WTC11 (cell line): Measurements from ENCODE around the gene EEF1AKMT3. TPM values are rescaled to one million over a fixed set of nuclear protein-coding genes. Genes with fewer than 3 reads are reported as not detected.

Source experiments
- ATAC-seq: fragments of 200-7000 bp; cut with Tn5 transposase; 2 replicates; pipeline ENCODE4 v1.10.0; 2021; ENCODE audit warnings: mild to moderate bottlenecking, moderate library complexity
- CTCF ChIA-PET: fragments of 300-600 bp; sonication (Branson Sonifier 250); formaldehyde crosslinking; loops from one replicate; lab custom pipeline; 2021; ENCODE audit warnings: antibody characterized with exemption; lab: Charles Lee
- POLR2A ChIA-PET: fragments of 350-600 bp; sonication (Branson Sonifier 250); formaldehyde crosslinking; loops from one replicate; lab custom pipeline; 2021; ENCODE audit warnings: antibody characterized with exemption; lab: Charles Lee
- DNase-seq: peaks from one replicate; pipeline ENCODE4 v3.0.0; 2021; ENCODE audit warnings: low spot score
- H3K27ac Mint-ChIP-seq: 2 replicates; pipeline ENCODE4 v1.8.0; 2021; ENCODE audit warnings: mixed read lengths
- H3K27me3 Mint-ChIP-seq: 2 replicates; pipeline ENCODE4 v1.8.0; 2021; ENCODE audit warnings: low read depth, mild to moderate bottlenecking, moderate library complexity, mixed read lengths
- H3K36me3 Mint-ChIP-seq: 2 replicates; pipeline ENCODE4 v1.8.0; 2021; ENCODE audit warnings: mixed read lengths
- H3K4me1 Mint-ChIP-seq: 2 replicates; pipeline ENCODE4 v1.8.0; 2022; ENCODE audit warnings: mixed read lengths
- H3K4me3 Mint-ChIP-seq: 2 replicates; pipeline ENCODE4 v1.8.0; 2021; ENCODE audit warnings: mild to moderate bottlenecking, moderate library complexity, mixed read lengths
- H3K9me3 Mint-ChIP-seq: 2 replicates; pipeline ENCODE4 v1.8.0; 2021; ENCODE audit warnings: mixed read lengths
- ATF3 ChIP-seq: sonication (generic); formaldehyde crosslinking; conservative IDR thresholded peaks from 2 replicates; pipeline ENCODE4 v1.8.1; 2022; ENCODE audit warnings: mild to moderate bottlenecking, missing genetic modification reagents
- CREB1 ChIP-seq: sonication (generic); formaldehyde crosslinking; IDR thresholded peaks from 2 replicates; pipeline ENCODE4 v1.8.0; 2023; ENCODE audit warnings: mild to moderate bottlenecking, missing genetic modification reagents
- CTCF ChIP-seq: fragments of 200-600 bp; IDR thresholded peaks from 2 replicates; pipeline ENCODE4 v1.8.0; 2022; ENCODE audit warnings: antibody characterized with exemption
- FOXP4 ChIP-seq: sonication (generic); formaldehyde crosslinking; IDR thresholded peaks from 2 replicates; pipeline ENCODE4 v1.8.0; 2022; ENCODE audit warnings: mild to moderate bottlenecking, missing genetic modification reagents
- GABPB1 ChIP-seq: sonication (generic); formaldehyde crosslinking; IDR thresholded peaks from 2 replicates; pipeline ENCODE4 v1.8.1; 2023; ENCODE audit warnings: mild to moderate bottlenecking, missing genetic modification reagents
- GRHL2 ChIP-seq: fragments of 250-450 bp; sonication (Bioruptor Pico); IDR thresholded peaks from 2 replicates; pipeline ENCODE4 v1.8.0; 2022; ENCODE audit warnings: mild to moderate bottlenecking, moderate library complexity; ENCODE audit not compliant: insufficient replicate concordance, severe bottlenecking
- MAX ChIP-seq: sonication (generic); formaldehyde crosslinking; IDR thresholded peaks from 2 replicates; pipeline ENCODE4 v1.8.0; 2022; ENCODE audit warnings: mild to moderate bottlenecking, missing genetic modification reagents
- NFE2L1 ChIP-seq: sonication (generic); formaldehyde crosslinking; IDR thresholded peaks from 2 replicates; pipeline ENCODE4 v1.8.1; 2023; ENCODE audit warnings: missing genetic modification reagents
- NFYB ChIP-seq: sonication (generic); formaldehyde crosslinking; conservative IDR thresholded peaks from 2 replicates; pipeline ENCODE4 v1.8.0; 2022; ENCODE audit warnings: low read depth, missing genetic modification reagents
- NR3C1 ChIP-seq: sonication (generic); formaldehyde crosslinking; conservative IDR thresholded peaks from 2 replicates; pipeline ENCODE4 v1.8.1; 2023; ENCODE audit warnings: low read depth, mild to moderate bottlenecking, missing genetic modification reagents
- PRDM15 ChIP-seq: sonication (generic); formaldehyde crosslinking; IDR thresholded peaks from 2 replicates; pipeline ENCODE4 v1.8.0; 2022; ENCODE audit warnings: missing genetic modification reagents
- PRRX2 ChIP-seq: fragments of 250-450 bp; sonication (Bioruptor Pico); IDR thresholded peaks from 2 replicates; pipeline ENCODE4 v1.8.0; 2021; ENCODE audit warnings: mild to moderate bottlenecking
- TCF7 ChIP-seq: sonication (generic); formaldehyde crosslinking; IDR thresholded peaks from 2 replicates; pipeline ENCODE4 v1.8.0; 2022; ENCODE audit warnings: mild to moderate bottlenecking, low read depth, missing genetic modification reagents, moderate library complexity
- USF2 ChIP-seq: sonication (generic); formaldehyde crosslinking; IDR thresholded peaks from 2 replicates; pipeline ENCODE4 v1.8.1; 2023; ENCODE audit warnings: mild to moderate bottlenecking, missing genetic modification reagents, moderate library complexity
- ZNF121 ChIP-seq: sonication (generic); formaldehyde crosslinking; IDR thresholded peaks from 2 replicates; pipeline ENCODE4 v1.8.0; 2023; ENCODE audit warnings: missing genetic modification reagents
- ZNF138 ChIP-seq: sonication (generic); formaldehyde crosslinking; conservative IDR thresholded peaks from 2 replicates; pipeline ENCODE4 v1.8.1; 2022; ENCODE audit warnings: mild to moderate bottlenecking, moderate library complexity, missing genetic modification reagents
- ZNF263 ChIP-seq: sonication (generic); formaldehyde crosslinking; IDR thresholded peaks from 2 replicates; pipeline ENCODE4 v1.8.1; 2022; ENCODE audit warnings: low read depth, mild to moderate bottlenecking, moderate library complexity, missing genetic modification reagents
- ZNF317 ChIP-seq: sonication (generic); formaldehyde crosslinking; IDR thresholded peaks from 2 replicates; pipeline ENCODE4 v1.8.1; 2023; ENCODE audit warnings: low read depth, mild to moderate bottlenecking, moderate library complexity, missing genetic modification reagents, borderline replicate concordance
- ZNF416 ChIP-seq: fragments of 250-450 bp; sonication (Bioruptor Pico); IDR thresholded peaks from 2 replicates; pipeline ENCODE4 v1.9.0; 2021; ENCODE audit warnings: mild to moderate bottlenecking, inconsistent platforms
- total RNA-seq: library from RNA; stranded (reverse); gene quantifications from 3 replicates; pipeline ENCODE4 v1.2.3, GENCODE V29; 2021

EEF1AKMT3 gene
- total RNA-seq, 1 experiment from 2014 or later = 3.2 TPM

- Mint-ChIP-seq H3K27ac (no peak overlapping the region), H3K36me3 (no peaks in the 10 kb centered on the region), H3K4me3 (0 out of 2 replicates have a peak overlapping the region, but pooled peaks have one; percentile 33), H3K27me3 (no peaks in the 10 kb centered on the region; the same call in 1 of the 2 replicates), H3K4me1 (peaks cover 8% of the 10 kb centered on the region; the same call in 1 of the 2 replicates), H3K9me3 (no peaks in the 10 kb centered on the region)
- ChIA-PET CTCF (interaction anchor here (0.9 to 4.7 kb wide), 9 partner anchors 12 to 99 kb away, joined by 3 to 60 read pairs (median 8); partner anchors contain the start of gene TSFM), POLR2A (interaction anchor here (0.9 kb wide), 1 partner anchor 33 kb away, joined by 3 read pairs; the partner anchor contains the start of gene CTDSP2)
- DNase-seq (no peak), ATAC-seq (no peak; the same call in 1 of the 2 replicates)
- no peak for TF ChIP-seq NFE2L1 (CRISPR knock-in tag)
- TF ChIP-seq GABPB1 (CRISPR knock-in tag) = peak; percentile 96
- no peak for TF ChIP-seq NFYB
Measured at GRCh38 chr12:57813971-57814772, 41.8 kb downstream of the EEF1AKMT3 start.

GRCh38 chr12:57815177-57816000, 43.0 kb downstream of the EEF1AKMT3 start:
- Mint-ChIP-seq H3K27me3 (no peaks in the 10 kb centered on the region; the same call in 1 of the 2 replicates), H3K4me1 (peaks cover 8% of the 10 kb centered on the region; the same call in 1 of the 2 replicates), H3K9me3 (no peaks in the 10 kb centered on the region), H3K36me3 (no peaks in the 10 kb centered on the region), H3K4me3 (peak overlapping the region; percentile 33), H3K27ac (no peak overlapping the region)
- no peak for TF ChIP-seq ZNF138 (CRISPR knock-in tag)
- TF ChIP-seq ZNF263 (CRISPR knock-in tag) = no peak
- no peak for TF ChIP-seq CTCF
- no peak for TF ChIP-seq ZNF121
- no peak for TF ChIP-seq ZNF416
- TF ChIP-seq PRRX2 = no peak
- no peak for TF ChIP-seq ATF3 (CRISPR knock-in tag)
- TF ChIP-seq PRDM15 (CRISPR knock-in tag) = peak; percentile 70; the same call in 1 of the 2 replicates
- TF ChIP-seq NFE2L1 (CRISPR knock-in tag) = no peak
- TF ChIP-seq USF2 (CRISPR knock-in tag) = no peak
- TF ChIP-seq TCF7 = no peak
- TF ChIP-seq FOXP4 (CRISPR knock-in tag) = no peak
- TF ChIP-seq NR3C1 = no peak
- TF ChIP-seq MAX = 0 out of 2 replicates have a peak, but pooled peaks have one; percentile 36
- TF ChIP-seq GRHL2 (CRISPR knock-in tag) = no peak
- no peak for TF ChIP-seq CREB1 (CRISPR knock-in tag)
- TF ChIP-seq ZNF317 (CRISPR knock-in tag) = peak; percentile 71
- peak; percentile 57 for DNase-seq
- ChIA-PET CTCF (interaction anchor here (0.6 to 4.7 kb wide), 23 partner anchors 10 to 122 kb away, joined by 3 to 60 read pairs (median 4); partner anchors contain the start of genes CYP27B1 and TSFM), POLR2A (interaction anchor here (1.0 kb wide), 2 partner anchors 12 to 30 kb away, joined by 3 to 4 read pairs; no protein-coding TSS in a partner anchor)
- ATAC-seq = peak; percentile 94
